B cell (primary cell): ENCODE data around the gene CCDC83. TPM values are rescaled to one million over a fixed set of nuclear protein-coding genes. Genes with fewer than 3 reads are reported as not detected.

Source experiments
- ATAC-seq: fragments of 200-7000 bp; cut with Tn5 transposase; one replicate; pipeline ENCODE4 v1.10.0; 2021; ENCODE audit warnings: low read depth, mild to moderate bottlenecking, moderate number of reproducible peaks, moderate library complexity
- CTCF ChIA-PET: fragments of 350-600 bp; sonication (Branson Sonifier 250); formaldehyde crosslinking; loops from one replicate; lab custom pipeline; 2021; ENCODE audit warnings: antibody characterized with exemption, inconsistent platforms; lab: Charles Lee
- POLR2A ChIA-PET: fragments of 350-600 bp; sonication (Branson Sonifier 250); formaldehyde crosslinking; loops from one replicate; lab custom pipeline; 2021; ENCODE audit warnings: antibody characterized with exemption; lab: Charles Lee
- DNase-seq: peaks from one replicate; pipeline ENCODE4 v3.0.0; 2013
- H2AFZ ChIP-seq: 2 replicates; pipeline ENCODE4 v1.6.1; 2012; ENCODE audit warnings: mild to moderate bottlenecking, low read depth, low read length; ENCODE audit not compliant: insufficient read depth, poor library complexity, severe bottlenecking
- H3K27ac ChIP-seq, 2 donors: 1 replicate in 1 of 2; 2 replicates in 1 of 2; pipeline ENCODE4 v1.5.1; 2012 to 2013; ENCODE audit warnings: low read length in 2 of 2, mild to moderate bottlenecking in 2 of 2, moderate library complexity in 1 of 2
- H3K27me3 ChIP-seq, 4 experiments: fragments of 200-600 bp in 1 of 4; sonication (generic) in 1 of 4; replicated peaks in 1 of 4; 1 replicate in 2 of 4; 2 replicates in 2 of 4; pipeline versions ENCODE4 v1.6.1 to v1.7.0; 2013 to 2016; ENCODE audit warnings: low read length in 3 of 4, mild to moderate bottlenecking in 2 of 4, mixed read lengths in 1 of 4, moderate library complexity in 1 of 4; ENCODE audit not compliant: insufficient read depth in 4 of 4, control insufficient read depth in 3 of 4; ENCODE audit errors: control extremely low read depth in 1 of 4
- H3K36me3 ChIP-seq, 2 experiments: replicated peaks in 1 of 2; 1 replicate in 1 of 2; 2 replicates in 1 of 2; pipeline versions ENCODE4 v1.6.1 to v1.7.1; 2013; ENCODE audit warnings: low read length in 1 of 2; ENCODE audit not compliant: insufficient read depth in 2 of 2, control insufficient read depth in 1 of 2; ENCODE audit errors: control extremely low read depth in 1 of 2, extremely low read depth in 1 of 2
- H3K4me1 ChIP-seq, 2 donors: fragments of 200-600 bp in 1 of 2; sonication (generic) in 1 of 2; 1 replicate in 1 of 2; 2 replicates in 1 of 2; pipeline versions ENCODE4 v1.5.1 to v1.6.1; 2013 to 2017; ENCODE audit warnings: low read length in 2 of 2; ENCODE audit not compliant: control insufficient read depth in 2 of 2, insufficient read depth in 2 of 2
- H3K4me2 ChIP-seq: replicated peaks from 2 replicates; pipeline ENCODE3; 2012; ENCODE audit warnings: mild to moderate bottlenecking, low read depth, low read length; ENCODE audit not compliant: poor library complexity, severe bottlenecking
- H3K4me3 ChIP-seq, 5 experiments: fragments of 200-600 bp in 1 of 5; sonication (generic) in 1 of 5; 1 replicate in 3 of 5; 2 replicates in 2 of 5; pipeline versions ENCODE4 v1.5.1 to v1.7.0; 2011 to 2016; ENCODE audit warnings: low read length in 4 of 5, mild to moderate bottlenecking in 4 of 5, low read depth in 2 of 5, control low read depth in 1 of 5, moderate library complexity in 1 of 5; ENCODE audit not compliant: insufficient read depth in 1 of 5; ENCODE audit errors: control extremely low read depth in 1 of 5, extremely low read depth in 1 of 5
- H3K79me2 ChIP-seq: fragments of 200-600 bp; sonication (generic); one replicate; pipeline ENCODE4 v1.6.0; 2016; ENCODE audit warnings: low read length; ENCODE audit not compliant: control insufficient read depth, insufficient read depth
- H3K9ac ChIP-seq: fragments of 200-600 bp; sonication (generic); 2 replicates; pipeline ENCODE4 v1.6.1; 2017; ENCODE audit warnings: mild to moderate bottlenecking, low read length, moderate library complexity
- H3K9me3 ChIP-seq, 3 donors: one replicate each; pipeline versions ENCODE4 v1.6.1 to v1.7.1; 2013; ENCODE audit warnings: low read length in 2 of 3; ENCODE audit not compliant: control insufficient read depth in 2 of 3, insufficient read depth in 1 of 3; ENCODE audit errors: control extremely low read depth in 1 of 3
- H4K20me1 ChIP-seq: 2 replicates; pipeline ENCODE4 v1.6.0; 2012; ENCODE audit warnings: mild to moderate bottlenecking, low read length; ENCODE audit not compliant: insufficient read depth, control insufficient read depth, poor library complexity, severe bottlenecking
- H3K27ac Mint-ChIP-seq: one replicate; pipeline ENCODE4 v1.8.0; 2021; ENCODE audit warnings: mixed read lengths
- H3K27me3 Mint-ChIP-seq: one replicate; pipeline ENCODE4 v1.8.0; 2021; ENCODE audit warnings: mixed read lengths
- H3K4me1 Mint-ChIP-seq: one replicate; pipeline ENCODE4 v1.8.0; 2021; ENCODE audit warnings: mixed read lengths
- H3K4me3 Mint-ChIP-seq: one replicate; pipeline ENCODE4 v1.8.0; 2021; ENCODE audit warnings: mixed read lengths
- H3K9me3 Mint-ChIP-seq: one replicate; pipeline ENCODE4 v1.8.0; 2022; ENCODE audit warnings: mixed read lengths; ENCODE audit not compliant: insufficient read depth
- CTCF ChIP-seq: fragments of 200-600 bp; IDR thresholded peaks from one replicate; pipeline ENCODE4 v1.8.0; 2022; ENCODE audit warnings: antibody characterized with exemption, mild to moderate bottlenecking
- EZH2 ChIP-seq: IDR thresholded peaks from 2 replicates; pipeline ENCODE4 v1.6.1; 2012; ENCODE audit warnings: borderline replicate concordance, low read depth, mild to moderate bottlenecking, moderate library complexity, low read length; ENCODE audit not compliant: insufficient read depth, poor library complexity, severe bottlenecking
- WGBS: methylation state at CpG from one replicate; pipeline ENCODE4 v1.1.5; 2013; ENCODE audit warnings: missing lambda C conversion rate; ENCODE audit not compliant: insufficient coverage; 5-methylcytosine and 5-hydroxymethylcytosine counted together
- intact Hi-C: fragments of 100-400 bp; cut with micrococcal nuclease; formaldehyde crosslinking; loops from one replicate; pipeline ENCODE4 v1.10.0; 2022
- polyA plus RNA-seq: library from polyadenylated mRNA; depleted of rRNA; stranded (reverse); fragments of >200 nt; gene quantifications from 2 replicates; pipeline ENCODE4 v1.2.3, GENCODE V29; 2012
- total RNA-seq, 2 donors: library from RNA; stranded (reverse); fragments of 120-200 nt in 1 of 2; gene quantifications; 1 replicate in 1 of 2; 2 replicates in 1 of 2; pipeline versions ENCODE4 v1.2.3 to v1.2.4, GENCODE V29; 2013 to 2022

CCDC83 gene
- total and polyA plus RNA-seq, 2 donors (not counting 1 experiment from before 2014, with no cell fraction given): not detected

GRCh38 chr11:85953491-85954143 is 98.4 kb downstream of the CCDC83 start:
- Histone ChIP-seq H3K27me3 (no peaks in the 10 kb centered on the region), H2AFZ (no peak overlapping the region), H3K79me2 (no peaks in the 10 kb centered on the region), H3K9me3 (peaks cover 0 to 3% (median 0%) of the 10 kb centered on the region in 3 donors), H3K27ac (no peak overlapping the region), H3K4me3 (no peak overlapping the region), H3K4me2 (no peak overlapping the region), H3K4me1 (no peaks in the 10 kb centered on the region), H3K36me3 (peaks cover 4 to 29% of the 10 kb centered on the region in 2 experiments), H4K20me1 (no peaks in the 10 kb centered on the region), H3K9ac (no peak overlapping the region)
- intact Hi-C loops: no loop called here
- no peak for DNase-seq
- TF ChIP-seq EZH2: no peak
- no peak for TF ChIP-seq CTCF
- ATAC-seq: no peak
- no peaks in the 10 kb centered on the region for H3K4me1 Mint-ChIP-seq
- POLR2A ChIA-PET: no interaction called here
- H3K27ac Mint-ChIP-seq: no peak overlapping the region
- H3K9me3 Mint-ChIP-seq: peaks cover 5% of the 10 kb centered on the region
- CTCF ChIA-PET: no interaction called here
- H3K27me3 Mint-ChIP-seq: no peaks in the 10 kb centered on the region
- 80% methylated on average over 1 of the region's 2 CpGs for WGBS
- no peak overlapping the region for H3K4me3 Mint-ChIP-seq

- DNase-seq (no peak), ATAC-seq (no peak)
- no peak overlapping the region for H3K4me3 Mint-ChIP-seq
- intact Hi-C loops: no loop called here
- Histone ChIP-seq H4K20me1 (peaks cover 10% of the 10 kb centered on the region), H3K4me2 (no peak overlapping the region), H3K9ac (no peak overlapping the region), H3K79me2 (no peaks in the 10 kb centered on the region), H2AFZ (no peak overlapping the region), H3K9me3 (peaks cover 0 to 3% (median 0%) of the 10 kb centered on the region in 3 donors), H3K4me1 (no peaks in the 10 kb centered on the region), H3K27ac (no peak overlapping the region), H3K36me3 (peaks cover 4 to 40% of the 10 kb centered on the region in 2 experiments), H3K4me3 (no peak overlapping the region), H3K27me3 (no peaks in the 10 kb centered on the region)
- WGBS: 100% methylated on average over 1 of the region's 1 CpG
- no peak overlapping the region for H3K27ac Mint-ChIP-seq
- no peaks in the 10 kb centered on the region for H3K27me3 Mint-ChIP-seq
- TF ChIP-seq CTCF: no peak
- no peak for TF ChIP-seq EZH2
- CTCF ChIA-PET: interaction anchor here (0.7 kb wide), 1 partner anchor 9 kb away, joined by 3 read pairs; no protein-coding TSS in a partner anchor
- no peaks in the 10 kb centered on the region for H3K4me1 Mint-ChIP-seq
- POLR2A ChIA-PET: no interaction called here
- peaks cover 5% of the 10 kb centered on the region for H3K9me3 Mint-ChIP-seq
Measured at GRCh38 chr11:85955531-85955930, 100.3 kb downstream of the CCDC83 start.
